GM21381 (cell line): ENCODE measurements around the gene GNPTAB.

Source experiments
- ATAC-seq: cut with Tn5 transposase; IDR thresholded peaks from one replicate; pipeline ENCODE4 v1.9.1; 2021; ENCODE audit warnings: mild to moderate bottlenecking, moderate library complexity; ENCODE audit not compliant: unreplicated experiment

The GNPTAB gene

GRCh38 chr12:101809208-101809607 lies 21.6 kb downstream of the GNPTAB start:
- no peak for ATAC-seq

GRCh38 chr12:101806265-101806664 lies 24.5 kb downstream of the GNPTAB start:
- ATAC-seq, result no peak

- ATAC-seq, result no peak
These were observed 26.4 kb downstream of the GNPTAB start for GRCh38 chr12:101804409-101804808.

- ATAC-seq, result no peak
These were observed 26.8 kb downstream of the GNPTAB start for GRCh38 chr12:101803978-101804377.

GRCh38 chr12:101802486-101802885 lies 28.3 kb downstream of the GNPTAB start:
- no peak for ATAC-seq

GRCh38 chr12:101799774-101800173 lies 31.0 kb downstream of the GNPTAB start:
- peak; percentile 54 for ATAC-seq

GRCh38 chr12:101795786-101796185 lies 35.0 kb downstream of the GNPTAB start:
- ATAC-seq, result no peak

- ATAC-seq, result no peak
These were observed 35.7 kb downstream of the GNPTAB start for GRCh38 chr12:101795013-101795412.

GRCh38 chr12:101794574-101794973 lies 36.2 kb downstream of the GNPTAB start:
- ATAC-seq, result no peak

- ATAC-seq, result peak; percentile 59
These were observed 37.4 kb downstream of the GNPTAB start for GRCh38 chr12:101793401-101793800.

GRCh38 chr12:101792046-101792931 lies 38.5 kb downstream of the GNPTAB start:
- ATAC-seq, result no peak

GRCh38 chr12:101789171-101789570 lies 41.6 kb downstream of the GNPTAB start:
- no peak for ATAC-seq

GRCh38 chr12:101785671-101786070 lies 45.1 kb downstream of the GNPTAB start:
- ATAC-seq, result no peak

- no peak for ATAC-seq
These were observed 46.4 kb downstream of the GNPTAB start for GRCh38 chr12:101784376-101784775.

GRCh38 chr12:101783838-101784237 lies 46.9 kb downstream of the GNPTAB start:
- no peak for ATAC-seq

- ATAC-seq, result no peak
These were observed 47.6 kb downstream of the GNPTAB start for GRCh38 chr12:101783150-101783549.

- ATAC-seq, result no peak
These were observed 48.5 kb downstream of the GNPTAB start for GRCh38 chr12:101782273-101782731.

- ATAC-seq, result no peak
These were observed 48.9 kb downstream of the GNPTAB start for GRCh38 chr12:101781834-101782233.

- no peak for ATAC-seq
These were observed 50.2 kb downstream of the GNPTAB start for GRCh38 chr12:101780599-101780998.

GRCh38 chr12:101779626-101780025 lies 51.1 kb downstream of the GNPTAB start:
- ATAC-seq, result no peak

GRCh38 chr12:101779200-101779599 lies 51.6 kb downstream of the GNPTAB start:
- ATAC-seq, result no peak

- ATAC-seq, result no peak
These were observed 52.8 kb downstream of the GNPTAB start for GRCh38 chr12:101777978-101778377.

- no peak for ATAC-seq
These were observed 53.3 kb downstream of the GNPTAB start for GRCh38 chr12:101777485-101777884.
